Stimulated activated CD8-positive, alpha-beta memory T cell treated with anti-CD3 and anti-CD28 coated beads, Interleukin-4, amount 100 ng/mL, for 48 hours (primary cell): ENCODE measurements around the gene MAP2.

ENCODE experiments used
- DNase-seq: peaks from one replicate; pipeline ENCODE4 v3.0.0-alpha.2; 2020

The MAP2 gene

GRCh38 chr2:209741953-209742352 lies 318.1 kb downstream of the MAP2 start:
- DNase-seq = no peak

- no peak for DNase-seq
These were observed 329.2 kb downstream of the MAP2 start for GRCh38 chr2:209753020-209753419.

GRCh38 chr2:209757163-209757562 lies 333.3 kb downstream of the MAP2 start:
- DNase-seq = no peak

- DNase-seq = no peak
These were observed 337.7 kb downstream of the MAP2 start for GRCh38 chr2:209761566-209761965.

GRCh38 chr2:209762563-209762962 lies 338.7 kb downstream of the MAP2 start:
- DNase-seq = no peak

GRCh38 chr2:209763106-209763505 lies 339.3 kb downstream of the MAP2 start:
- DNase-seq = no peak

- DNase-seq = no peak
These were observed 342.8 kb downstream of the MAP2 start for GRCh38 chr2:209766613-209767012.

- DNase-seq = no peak
These were observed 343.5 kb downstream of the MAP2 start for GRCh38 chr2:209767316-209767715.

GRCh38 chr2:209768557-209768956 lies 344.7 kb downstream of the MAP2 start:
- no peak for DNase-seq

- DNase-seq = peak; percentile 43
These were observed 347.8 kb downstream of the MAP2 start, which contains the start of gene UNC80 for GRCh38 chr2:209771474-209772289. Gene UNC80 (plus strand): TSS chr2:209771832. CDS start chr2:209772073, 241 bp downstream.

- no peak for DNase-seq
These were observed 348.4 kb downstream of the MAP2 start for GRCh38 chr2:209772290-209772685.

- DNase-seq = no peak
These were observed 349.5 kb downstream of the MAP2 start for GRCh38 chr2:209773377-209773776.
